Breast epithelium (tissue), 4 donors: Measurements from ENCODE around the gene ARHGEF25. TPM values are rescaled to one million over a fixed set of nuclear protein-coding genes. Genes with fewer than 3 reads are reported as not detected.

Experiments used
- DNase-seq, 2 donors: peaks; one replicate each; pipeline ENCODE4 v3.0.0-alpha.2; 2019; ENCODE audit warnings: low spot score in 2 of 2
- H3K27ac ChIP-seq, 2 donors: fragments of 200-600 bp; sonication (generic) in 1 of 2; one replicate each; pipeline ENCODE4 v1.5.1; 2016 to 2019; ENCODE audit warnings: mild to moderate bottlenecking in 1 of 2
- H3K27me3 ChIP-seq, 2 donors: fragments of 200-600 bp; sonication (generic) in 1 of 2; one replicate each; pipeline versions ENCODE4 v1.5.1 to v1.6.0; 2017 to 2019; ENCODE audit warnings: control low read depth in 1 of 2, mild to moderate bottlenecking in 1 of 2
- H3K36me3 ChIP-seq: fragments of 200-600 bp; one replicate; pipeline ENCODE4 v1.5.1; 2019
- H3K4me1 ChIP-seq, 2 donors: fragments of 200-600 bp; sonication (generic); one replicate each; pipeline ENCODE4 v1.5.1; 2016 to 2019; ENCODE audit warnings: control low read depth in 1 of 2
- H3K4me3 ChIP-seq, 3 donors: fragments of 200-600 bp; sonication (generic); 1 replicate in 2 of 3; 2 replicates in 1 of 3; pipeline ENCODE4 v1.5.1; 2016 to 2019; ENCODE audit warnings: mild to moderate bottlenecking in 3 of 3, moderate library complexity in 2 of 3
- H3K9me3 ChIP-seq, 2 donors: fragments of 200-600 bp; sonication (generic) in 1 of 2; one replicate each; pipeline ENCODE4 v1.5.1; 2016 to 2019; ENCODE audit warnings: control low read depth in 1 of 2
- POLR2A ChIP-seq: fragments of 450-650 bp; IDR thresholded peaks from one replicate; pipeline ENCODE4 v1.6.1; 2016; ENCODE audit warnings: antibody characterized with exemption, mild to moderate bottlenecking, moderate library complexity
- POLR2AphosphoS5 ChIP-seq, 3 donors: sonication (generic); formaldehyde crosslinking; IDR thresholded peaks; one replicate each; pipeline ENCODE4 v1.6.1; 2017; ENCODE audit warnings: antibody characterized with exemption in 3 of 3
- intact Hi-C: fragments of 100-400 bp; cut with DNase I; formaldehyde crosslinking; loops from one replicate; pipeline ENCODE4 v1.15.1; 2023; ENCODE audit warnings: low total_unique reads
- total RNA-seq, 3 donors: library from RNA; depleted of rRNA; stranded (reverse); fragments of >200 nt; gene quantifications; one replicate each; pipeline ENCODE4 v1.1.0, GENCODE V29; 2016
- TF ChIP-seq, protein P1 (sequence below), 3 donors: fragments of 450-650 bp; IDR thresholded peaks; one replicate each; pipeline ENCODE4 v1.5.1; 2016 to 2017; ENCODE audit warnings: antibody characterized with exemption in 3 of 3, mild to moderate bottlenecking in 3 of 3, moderate library complexity in 3 of 3

The ARHGEF25 gene
- total RNA-seq, 3 donors from 2014 or later: 8.3 to 28.2 (median 19.2) TPM

DNA sequence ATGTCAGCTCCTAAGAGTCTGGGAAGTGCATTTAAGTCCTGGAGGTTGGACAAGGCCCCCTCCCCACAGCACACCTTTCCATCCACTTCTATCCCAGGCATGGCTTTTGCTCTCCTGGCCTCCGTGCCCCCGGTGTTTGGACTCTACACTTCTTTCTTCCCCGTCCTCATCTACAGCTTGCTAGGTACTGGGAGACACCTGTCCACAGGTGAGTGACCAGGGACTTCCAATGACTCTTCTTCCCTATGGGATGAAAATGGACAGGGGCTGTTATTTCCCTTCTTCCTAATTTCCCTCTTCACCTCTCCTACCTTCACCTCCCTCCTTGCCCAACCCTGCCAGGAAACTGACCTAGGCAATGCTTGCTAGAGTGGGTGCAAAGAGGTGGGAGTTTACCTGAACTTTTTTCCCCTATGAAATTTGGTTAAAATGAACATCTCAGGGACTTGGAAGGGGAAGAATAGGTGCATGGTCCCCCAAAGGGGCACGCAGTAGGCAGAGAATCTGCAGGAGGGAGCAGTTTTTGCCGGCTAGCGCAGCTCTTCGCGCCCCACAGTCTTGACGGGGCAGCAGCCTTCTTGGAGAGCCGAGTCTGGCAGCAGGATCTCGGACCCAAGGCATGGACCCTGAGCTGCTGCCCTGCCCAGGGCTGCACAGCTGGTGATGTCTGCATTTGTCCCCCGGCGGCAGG lies 9.2 kb downstream of the ARHGEF25 start:
- H3K4me3 ChIP-seq: peak overlapping the region in 1 of 3 donors; percentile 47
- no peak for DNase-seq
- H3K9me3 ChIP-seq: no peaks in the 10 kb centered on the region
- intact Hi-C loops: no loop called here
- H3K27ac ChIP-seq: no peak overlapping the region
- TF ChIP-seq, protein P1, sequence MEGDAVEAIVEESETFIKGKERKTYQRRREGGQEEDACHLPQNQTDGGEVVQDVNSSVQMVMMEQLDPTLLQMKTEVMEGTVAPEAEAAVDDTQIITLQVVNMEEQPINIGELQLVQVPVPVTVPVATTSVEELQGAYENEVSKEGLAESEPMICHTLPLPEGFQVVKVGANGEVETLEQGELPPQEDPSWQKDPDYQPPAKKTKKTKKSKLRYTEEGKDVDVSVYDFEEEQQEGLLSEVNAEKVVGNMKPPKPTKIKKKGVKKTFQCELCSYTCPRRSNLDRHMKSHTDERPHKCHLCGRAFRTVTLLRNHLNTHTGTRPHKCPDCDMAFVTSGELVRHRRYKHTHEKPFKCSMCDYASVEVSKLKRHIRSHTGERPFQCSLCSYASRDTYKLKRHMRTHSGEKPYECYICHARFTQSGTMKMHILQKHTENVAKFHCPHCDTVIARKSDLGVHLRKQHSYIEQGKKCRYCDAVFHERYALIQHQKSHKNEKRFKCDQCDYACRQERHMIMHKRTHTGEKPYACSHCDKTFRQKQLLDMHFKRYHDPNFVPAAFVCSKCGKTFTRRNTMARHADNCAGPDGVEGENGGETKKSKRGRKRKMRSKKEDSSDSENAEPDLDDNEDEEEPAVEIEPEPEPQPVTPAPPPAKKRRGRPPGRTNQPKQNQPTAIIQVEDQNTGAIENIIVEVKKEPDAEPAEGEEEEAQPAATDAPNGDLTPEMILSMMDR (IDR thresholded peaks at IDR 0.05): no peak
- TF ChIP-seq POLR2AphosphoS5 (IDR thresholded peaks at IDR 0.05) (no peak), POLR2A (no peak)
- peaks cover 0 to 25% of the 10 kb centered on the region in 2 donors for H3K27me3 ChIP-seq
- peaks cover 0 to 11% of the 10 kb centered on the region in 2 donors for H3K4me1 ChIP-seq
- H3K36me3 ChIP-seq: no peaks in the 10 kb centered on the region

DNA sequence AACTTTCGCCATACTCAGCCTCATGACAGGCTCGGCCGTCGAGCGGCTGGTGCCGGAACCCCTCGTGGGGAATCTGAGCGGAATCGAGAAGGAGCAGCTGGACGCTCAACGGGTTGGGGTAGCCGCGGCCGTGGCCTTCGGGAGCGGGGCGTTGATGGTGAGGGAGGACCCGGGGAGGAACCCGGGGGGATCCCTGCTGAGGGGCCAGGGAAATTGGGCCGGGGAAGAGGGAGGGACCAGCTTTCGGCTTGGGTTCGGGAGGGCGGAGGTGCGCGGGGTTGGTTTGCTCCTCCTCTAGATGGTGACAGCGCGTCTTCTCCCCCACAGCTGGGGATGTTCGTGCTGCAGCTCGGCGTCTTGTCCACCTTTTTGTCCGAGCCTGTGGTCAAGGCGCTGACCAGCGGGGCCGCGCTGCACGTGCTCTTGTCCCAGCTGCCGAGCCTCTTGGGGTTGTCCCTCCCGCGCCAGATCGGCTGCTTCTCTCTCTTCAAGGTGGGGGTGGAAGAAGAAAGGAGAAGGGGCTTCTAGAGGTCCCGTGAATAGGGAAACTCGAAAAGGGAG lies 9.8 kb downstream of the ARHGEF25 start:
- Histone ChIP-seq H3K4me1 (peaks cover 0 to 11% of the 10 kb centered on the region in 2 donors), H3K27ac (no peak overlapping the region), H3K36me3 (no peaks in the 10 kb centered on the region), H3K27me3 (peaks cover 0 to 25% of the 10 kb centered on the region in 2 donors), H3K9me3 (no peaks in the 10 kb centered on the region), H3K4me3 (peak overlapping the region; percentile 31 to 62 (median 47))
- DNase-seq: no peak
- TF ChIP-seq POLR2AphosphoS5 (IDR thresholded peaks at IDR 0.05): no peak
- TF ChIP-seq POLR2A: no peak
- TF ChIP-seq, protein P1 (IDR thresholded peaks at IDR 0.05): no peak
- intact Hi-C loops: no loop called here

DNA sequence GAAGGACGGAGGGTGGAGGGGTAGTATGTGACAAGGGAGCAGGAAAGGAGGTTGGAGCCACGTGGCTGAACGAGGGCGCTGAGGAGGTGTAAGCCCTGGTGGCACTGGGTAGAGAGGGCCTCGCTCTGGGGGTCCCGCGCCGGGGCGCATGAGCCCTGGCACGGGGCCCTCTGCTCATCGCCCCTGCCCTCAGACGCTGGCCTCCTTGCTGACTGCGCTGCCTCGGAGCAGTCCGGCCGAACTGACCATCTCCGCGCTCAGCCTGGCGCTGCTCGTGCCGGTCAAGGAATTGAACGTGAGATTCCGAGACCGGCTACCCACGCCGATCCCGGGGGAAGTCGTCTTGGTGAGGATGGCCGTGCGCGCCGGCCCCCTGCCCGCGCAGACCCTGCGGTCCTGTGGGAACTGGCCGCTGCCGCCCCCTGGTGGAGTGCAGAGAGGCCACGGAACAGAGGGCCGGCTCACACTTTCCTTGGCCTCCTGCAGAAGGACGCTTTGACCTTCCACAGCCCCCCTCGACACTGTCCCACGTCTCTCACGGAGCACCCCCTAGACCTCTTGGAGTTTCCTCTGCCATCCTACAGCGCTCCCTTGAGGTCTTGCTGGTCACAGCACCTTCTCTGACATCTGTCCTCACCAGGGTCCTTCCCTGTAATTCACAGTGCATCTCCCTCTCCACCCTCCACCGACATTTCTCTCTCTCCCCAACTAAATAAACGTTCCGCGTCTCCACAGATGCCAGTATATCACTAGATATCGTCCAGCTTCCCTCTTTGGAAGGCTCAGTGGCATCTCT lies 10.5 kb downstream of the ARHGEF25 start:
- DNase-seq: no peak

DNA sequence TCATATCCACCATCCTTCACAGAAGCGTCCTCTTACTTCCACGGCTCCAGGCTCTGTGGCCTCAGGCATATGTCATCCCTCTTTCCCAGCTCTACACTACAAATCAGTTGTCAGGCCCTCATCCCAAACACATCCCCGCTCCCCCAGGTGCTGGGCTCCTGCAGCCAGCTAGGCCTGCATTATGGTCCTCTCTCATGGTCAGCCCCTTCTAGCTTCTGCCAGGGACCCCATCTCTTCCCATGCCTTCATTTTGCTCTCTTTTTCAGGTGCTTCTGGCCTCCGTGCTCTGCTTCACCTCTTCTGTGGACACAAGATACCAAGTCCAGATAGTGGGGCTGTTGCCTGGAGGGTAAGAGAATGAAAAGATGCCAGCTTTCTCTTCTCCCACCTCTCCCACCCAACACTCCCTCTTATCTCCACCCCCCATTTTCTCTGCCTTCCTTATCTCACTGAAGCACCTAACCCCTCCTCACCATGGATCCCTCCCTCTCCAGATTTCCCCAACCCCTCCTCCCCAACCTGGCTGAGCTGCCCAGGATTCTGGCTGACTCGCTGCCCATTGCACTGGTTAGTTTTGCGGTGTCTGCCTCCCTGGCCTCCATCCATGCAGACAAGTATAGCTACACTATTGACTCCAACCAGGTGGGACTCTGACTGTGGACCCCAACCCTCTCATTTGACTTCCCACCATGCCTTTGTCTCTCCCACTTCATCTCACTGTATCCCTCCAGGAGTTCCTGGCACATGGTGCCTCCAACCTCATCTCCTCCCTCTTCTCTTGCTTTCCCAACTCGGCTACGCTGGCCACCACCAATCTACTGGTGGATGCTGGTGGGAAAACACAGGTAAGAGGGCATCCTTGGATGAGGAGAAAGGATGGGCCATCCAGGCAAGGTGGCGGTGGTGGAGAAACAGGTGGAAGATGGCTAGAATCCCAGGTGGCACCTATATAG lies 11.3 kb downstream of the ARHGEF25 start:
- H3K27ac ChIP-seq: no peak overlapping the region
- TF ChIP-seq, protein P1 (IDR thresholded peaks at IDR 0.05): no peak
- TF ChIP-seq POLR2A: no peak
- no peak for TF ChIP-seq POLR2AphosphoS5 (IDR thresholded peaks at IDR 0.05)
- intact Hi-C loops: no loop called here
- peaks cover 0 to 11% of the 10 kb centered on the region in 2 donors for H3K4me1 ChIP-seq
- DNase-seq: no peak
- no peaks in the 10 kb centered on the region for H3K9me3 ChIP-seq
- no peak overlapping the region for H3K4me3 ChIP-seq
- H3K27me3 ChIP-seq: peaks cover 0 to 31% of the 10 kb centered on the region in 2 donors
- H3K36me3 ChIP-seq: no peaks in the 10 kb centered on the region

More for the DNA sequence above, 10.5 kb downstream of the ARHGEF25 start:
- Histone ChIP-seq H3K4me1 (peaks cover 0 to 11% of the 10 kb centered on the region in 2 donors), H3K4me3 (peak overlapping the region; percentile 31 to 62 (median 47)), H3K27ac (no peak overlapping the region), H3K9me3 (no peaks in the 10 kb centered on the region), H3K36me3 (no peaks in the 10 kb centered on the region), H3K27me3 (peaks cover 0 to 30% of the 10 kb centered on the region in 2 donors)
- intact Hi-C loops: no loop called here
- TF ChIP-seq POLR2A (no peak), POLR2AphosphoS5 (IDR thresholded peaks at IDR 0.05) (peak in 1 of 3 donors; percentile 8)
- TF ChIP-seq, protein P1 (IDR thresholded peaks at IDR 0.05): peak; percentile 60 to 89 (median 84)
